Liver (tissue), 9 donors: ENCODE data around the gene TRAK1. TPM values are rescaled to one million over a fixed set of nuclear protein-coding genes. Genes with fewer than 3 reads are reported as not detected.

Experiments
- DNase-seq: peaks from one replicate; pipeline ENCODE4 v3.0.0-alpha.2; 2017; ENCODE audit warnings: low spot score
- H3K27ac ChIP-seq, 2 donors: one replicate each; pipeline ENCODE4 v1.7.0; 2013; ENCODE audit warnings: inconsistent platforms in 2 of 2, low read length in 2 of 2, control low read depth in 1 of 2, low read depth in 1 of 2, mild to moderate bottlenecking in 1 of 2
- H3K27me3 ChIP-seq, 4 donors: one replicate each; pipeline versions ENCODE4 v1.6.1 to v1.7.0; 2013; ENCODE audit warnings: low read length in 3 of 4, inconsistent platforms in 1 of 4, mild to moderate bottlenecking in 1 of 4, moderate library complexity in 1 of 4; ENCODE audit not compliant: control insufficient read depth in 4 of 4, insufficient read depth in 4 of 4
- H3K36me3 ChIP-seq, 4 donors: one replicate each; pipeline versions ENCODE4 v1.6.1 to v1.7.0; 2013; ENCODE audit warnings: low read length in 3 of 4, mild to moderate bottlenecking in 3 of 4, low read depth in 1 of 4, moderate library complexity in 1 of 4; ENCODE audit not compliant: control insufficient read depth in 4 of 4, insufficient read depth in 3 of 4
- H3K4me1 ChIP-seq, 4 donors: one replicate each; pipeline versions ENCODE4 v1.6.1 to v1.7.0; 2013; ENCODE audit warnings: low read length in 3 of 4, mild to moderate bottlenecking in 3 of 4, moderate library complexity in 1 of 4; ENCODE audit not compliant: control insufficient read depth in 4 of 4, insufficient read depth in 4 of 4
- H3K4me3 ChIP-seq, 3 donors: one replicate each; pipeline versions ENCODE4 v1.6.1 to v1.7.0; 2013; ENCODE audit warnings: low read length in 3 of 3, control low read depth in 1 of 3, low read depth in 1 of 3, mild to moderate bottlenecking in 1 of 3
- H3K9ac ChIP-seq, 2 donors: one replicate each; pipeline ENCODE4 v1.7.0; 2013; ENCODE audit warnings: low read length in 2 of 2, mild to moderate bottlenecking in 2 of 2, moderate library complexity in 2 of 2, control low read depth in 1 of 2, low read depth in 1 of 2
- H3K9me3 ChIP-seq, 4 donors: one replicate each; pipeline versions ENCODE4 v1.6.1 to v1.7.0; 2013; ENCODE audit warnings: low read length in 3 of 4; ENCODE audit not compliant: control insufficient read depth in 4 of 4
- ATF3 ChIP-seq: IDR thresholded peaks from 2 replicates; pipeline ENCODE4 v1.6.1; 2016; ENCODE audit warnings: antibody characterized with exemption
- EGR1 ChIP-seq, 2 donors: IDR thresholded peaks; 2 replicates each; pipeline ENCODE4 v1.6.1; 2016 to 2018; ENCODE audit warnings: antibody characterized with exemption in 2 of 2, low read depth in 2 of 2
- FOXA2 ChIP-seq: IDR thresholded peaks from 2 replicates; pipeline ENCODE4 v1.6.1; 2016; ENCODE audit warnings: antibody characterized with exemption
- GABPA ChIP-seq, 2 donors: IDR thresholded peaks in 1 of 2; conservative IDR thresholded peaks in 1 of 2; 2 replicates each; pipeline ENCODE4 v1.6.1; 2016; ENCODE audit warnings: antibody characterized with exemption in 2 of 2, mild to moderate bottlenecking in 1 of 2, moderate library complexity in 1 of 2
- HNF4A ChIP-seq, 2 donors: conservative IDR thresholded peaks; 2 replicates each; pipeline ENCODE4 v1.6.1; 2016; ENCODE audit warnings: antibody characterized with exemption in 2 of 2, mild to moderate bottlenecking in 2 of 2
- HNF4G ChIP-seq: IDR thresholded peaks from 2 replicates; pipeline ENCODE4 v1.6.1; 2016; ENCODE audit warnings: antibody characterized with exemption
- MAX ChIP-seq: IDR thresholded peaks from 2 replicates; pipeline ENCODE4 v1.6.1; 2016; ENCODE audit warnings: antibody characterized with exemption
- NR2F2 ChIP-seq: IDR thresholded peaks from 2 replicates; pipeline ENCODE4 v1.6.1; 2016; ENCODE audit warnings: antibody characterized with exemption
- RAD21 ChIP-seq, 2 donors: IDR thresholded peaks; 2 replicates each; pipeline ENCODE4 v1.6.1; 2016; ENCODE audit warnings: antibody characterized with exemption in 2 of 2, mild to moderate bottlenecking in 2 of 2
- RXRA ChIP-seq, 2 donors: IDR thresholded peaks; 2 replicates each; pipeline ENCODE4 v1.6.1; 2017 to 2018; ENCODE audit warnings: antibody characterized with exemption in 2 of 2, mild to moderate bottlenecking in 1 of 2
- SP1 ChIP-seq: IDR thresholded peaks from 2 replicates; pipeline ENCODE4 v1.6.1; 2018; ENCODE audit warnings: antibody characterized with exemption, mild to moderate bottlenecking
- TAF1 ChIP-seq: conservative IDR thresholded peaks from 2 replicates; pipeline ENCODE4 v1.6.1; 2016; ENCODE audit warnings: antibody characterized with exemption, mild to moderate bottlenecking
- ZBTB33 ChIP-seq: IDR thresholded peaks from 2 replicates; pipeline ENCODE4 v1.6.1; 2016; ENCODE audit warnings: antibody characterized with exemption
- WGBS: extraction: QIAGEN DNeasy Blood & Tissue Kit; methylation state at CpG from one replicate; pipeline ENCODE4 v1.1.7; 2013; 5-methylcytosine and 5-hydroxymethylcytosine counted together
- polyA plus RNA-seq, 2 donors: library from polyadenylated mRNA; stranded (reverse) in 1 of 2; unstranded in 1 of 2; fragments of 200-250 nt in 1 of 2; fragments of >200 nt in 1 of 2; fragmentation: Nextera tagmentation in 1 of 2; extraction: Ambion mirVana in 1 of 2; gene quantifications; one replicate each; pipeline versions ENCODE4 v1.2.1 to v1.2.3, GENCODE V29; 2013 to 2015
- total RNA-seq, 2 donors: library from RNA; depleted of rRNA; stranded (reverse); fragments of >200 nt; gene quantifications; one replicate each; pipeline ENCODE4 v1.2.3, GENCODE V29; 2014
- donor health status: healthy.
- donor health status: healthy.
- donor health status: healthy.
- donor health status: healthy.
- donor health status: healthy.

Gene TRAK1
- total and polyA plus RNA-seq, 4 donors, result 3.4 to 21.7 (median 8.6) TPM

GRCh38 chr3:42063888-42064287 lies 27.3 kb upstream of the TRAK1 start:
- TF ChIP-seq ATF3 (no peak), NR2F2 (no peak), RAD21 (IDR thresholded peaks at IDR 0.05) (no peak), MAX (no peak), TAF1 (no peak), GABPA (IDR thresholded peaks at IDR 0.05 in 1 of 2, conservative IDR thresholded peaks at IDR 0.05 in 1 of 2) (no peak), FOXA2 (no peak), HNF4G (no peak), HNF4A (conservative IDR thresholded peaks at IDR 0.05) (no peak), EGR1 (IDR thresholded peaks at IDR 0.05; ENCODE audit: low read depth in 2 of 2) (no peak), ZBTB33 (no peak)
- Histone ChIP-seq H3K27ac (no peak overlapping the region), H3K36me3 (no peaks in the 10 kb centered on the region), H3K9me3 (no peaks in the 10 kb centered on the region), H3K27me3 (no peaks in the 10 kb centered on the region), H3K4me1 (peaks cover 0 to 6% (median 3%) of the 10 kb centered on the region in 4 donors), H3K9ac (no peak overlapping the region), H3K4me3 (no peak overlapping the region)
- 90% methylated on average over 6 of the region's 6 CpGs for WGBS
- no peak for DNase-seq

- H3K9me3 ChIP-seq, result no peaks in the 10 kb centered on the region
- no peaks in the 10 kb centered on the region for H3K27me3 ChIP-seq
- no peak overlapping the region for H3K4me3 ChIP-seq
- no peak for DNase-seq
- TF ChIP-seq NR2F2, result peak; percentile 68
- TF ChIP-seq MAX, result no peak
- peak in 1 of 2 donors; percentile 10 for TF ChIP-seq RXRA (IDR thresholded peaks at IDR 0.05)
- WGBS, result 73% methylated on average over 7 of the region's 7 CpGs
- H3K4me1 ChIP-seq, result peaks cover 3 to 15% (median 6%) of the 10 kb centered on the region in 4 donors
- H3K27ac ChIP-seq, result peak overlapping the region; percentile 49 to 62
- H3K9ac ChIP-seq, result peak overlapping the region in 1 of 2 donors; percentile 41
- H3K36me3 ChIP-seq, result no peaks in the 10 kb centered on the region
Observed at GRCh38 chr3:42066516-42067181, 24.5 kb upstream of the TRAK1 start.

- 75% methylated on average over 3 of the region's 3 CpGs for WGBS
Observed at GRCh38 chr3:42067326-42067725, 23.8 kb upstream of the TRAK1 start.

More at GRCh38 chr3:42067326-42067725, 23.8 kb upstream of the TRAK1 start:
- Histone ChIP-seq H3K27ac (peak overlapping the region; percentile 11 to 62), H3K4me1 (peaks cover 7 to 22% (median 12%) of the 10 kb centered on the region in 4 donors), H3K4me3 (no peak overlapping the region), H3K36me3 (no peaks in the 10 kb centered on the region), H3K9me3 (no peaks in the 10 kb centered on the region), H3K9ac (peak overlapping the region in 1 of 2 donors; percentile 41), H3K27me3 (no peaks in the 10 kb centered on the region)
- TF ChIP-seq HNF4G (no peak), FOXA2 (no peak), RAD21 (IDR thresholded peaks at IDR 0.05) (no peak), NR2F2 (no peak), MAX (no peak), SP1 (no peak)
- DNase-seq, result no peak
